ENCODE measurements around the gene RBM33. TPM values are rescaled to one million over a fixed set of nuclear protein-coding genes. Genes with fewer than 3 reads are reported as not detected.
"Not testable (repeated sequence)": the region's sequence is repeated elsewhere in the genome, so short reads cannot be mapped to it uniquely, and the experiment has no call there.

RBM33 gene
- total RNA-seq, 2 experiments from 2014 or later: 81.4 to 85.6 TPM

DNA sequence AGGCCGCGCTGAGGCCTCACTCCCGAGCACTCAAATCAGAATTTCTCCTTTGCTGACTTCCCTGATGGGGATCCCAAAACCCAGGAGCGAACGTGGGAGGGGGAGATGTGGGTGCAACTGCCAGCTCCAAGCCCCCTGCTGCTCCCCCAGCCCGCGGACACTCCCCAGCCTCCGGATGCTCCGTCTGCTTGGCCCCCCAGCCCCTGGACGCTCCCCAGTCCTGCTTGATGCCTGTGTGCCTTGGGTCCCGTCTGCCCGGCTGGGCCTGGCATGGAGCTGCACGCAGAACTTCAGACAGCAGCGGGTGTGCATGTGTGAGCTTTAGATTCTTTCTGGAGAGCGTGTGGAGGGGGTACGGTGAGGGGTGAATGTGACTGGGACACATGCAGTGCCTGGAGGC is 172.5 kb downstream of the RBM33 start:
- H3K27me3 Mint-ChIP-seq (ENCODE audit: low read depth): peaks cover 30% of the 10 kb centered on the region
- no peak for ATAC-seq
- ChIA-PET CTCF (interaction anchor here (0.7 kb wide), 1 partner anchor 657 kb away, joined by 3 read pairs; no protein-coding TSS in a partner anchor), POLR2A (interaction anchor here (0.6 kb wide), 1 partner anchor 859 kb away, joined by 3 read pairs; no protein-coding TSS in a partner anchor)
- no peaks in the 10 kb centered on the region for H3K36me3 Mint-ChIP-seq (ENCODE audit: low read depth)
- no peak overlapping the region for H3K27ac Mint-ChIP-seq
- no peak for DNase-seq
- no peak overlapping the region for H3K4me3 Mint-ChIP-seq
- peaks cover 9% of the 10 kb centered on the region for H3K4me1 Mint-ChIP-seq (ENCODE audit: low read depth)
- no peaks in the 10 kb centered on the region for H3K9me3 Mint-ChIP-seq (ENCODE audit: insufficient read depth)

DNA sequence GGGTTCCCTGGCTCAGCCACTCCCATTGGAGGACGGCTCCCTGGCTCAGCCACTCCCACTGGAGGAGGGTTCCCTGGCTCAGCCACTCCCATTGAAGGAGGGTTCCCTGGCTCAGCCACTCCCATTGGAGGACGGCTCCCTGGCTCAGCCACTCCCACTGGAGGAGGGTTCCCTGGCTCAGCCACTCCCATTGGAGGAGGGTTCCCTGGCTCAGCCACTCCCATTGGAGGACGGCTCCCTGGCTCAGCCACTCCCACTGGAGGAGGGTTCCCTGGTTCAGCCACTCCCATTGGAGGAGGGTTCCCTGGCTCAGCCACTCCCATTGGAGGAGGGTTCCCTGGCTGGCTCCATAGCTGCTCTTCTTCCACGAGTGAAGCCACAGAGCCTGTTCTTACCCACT is 173.1 kb downstream of the RBM33 start:
- not testable (repeated sequence) for H3K4me1 Mint-ChIP-seq (ENCODE audit: low read depth); H3K27ac Mint-ChIP-seq; H3K4me3 Mint-ChIP-seq; H3K36me3 Mint-ChIP-seq (ENCODE audit: low read depth); ATAC-seq; DNase-seq; H3K9me3 Mint-ChIP-seq (ENCODE audit: insufficient read depth)
- POLR2A ChIA-PET: interaction anchor here (0.6 kb wide), 1 partner anchor 858 kb away, joined by 3 read pairs; no protein-coding TSS in a partner anchor
- CTCF ChIA-PET: interaction anchor here (0.7 kb wide), 1 partner anchor 657 kb away, joined by 3 read pairs; no protein-coding TSS in a partner anchor
- peaks cover 25% of the 10 kb centered on the region for H3K27me3 Mint-ChIP-seq (ENCODE audit: low read depth)

DNA sequence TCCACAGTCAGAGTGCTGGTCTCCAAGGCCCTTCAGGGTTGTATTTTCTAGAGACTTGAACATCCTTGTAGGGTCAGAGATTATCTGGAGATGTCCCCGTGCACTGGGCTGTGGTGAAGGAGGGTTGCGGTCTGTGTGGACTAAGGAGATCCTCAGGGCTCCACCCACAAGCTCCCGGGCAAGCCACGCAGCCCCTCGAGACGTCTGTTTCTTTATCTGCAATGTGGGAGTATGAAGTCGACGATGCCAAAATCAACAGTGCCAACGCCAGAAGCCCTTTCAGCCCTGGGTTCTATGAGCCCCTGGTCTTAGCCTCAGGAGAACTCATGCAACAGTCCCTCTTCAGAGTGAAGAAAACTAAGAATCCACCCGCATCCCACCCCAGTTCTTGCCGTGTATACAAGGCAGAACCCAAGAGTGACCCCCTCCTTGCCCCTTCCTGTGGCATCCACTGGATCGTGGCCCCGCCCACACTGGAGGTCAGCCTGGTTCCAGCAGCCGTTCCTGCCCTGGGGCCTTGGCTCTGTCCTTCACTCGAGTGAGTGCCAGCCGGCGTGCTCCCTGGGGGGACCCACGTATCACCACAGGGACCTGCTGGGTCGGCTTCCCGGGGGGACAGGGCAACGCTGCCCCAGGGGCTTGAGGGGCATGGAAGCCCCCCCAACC is 173.8 kb downstream of the RBM33 start:
- H3K9me3 Mint-ChIP-seq (ENCODE audit: insufficient read depth): no peaks in the 10 kb centered on the region
- ChIA-PET POLR2A (no interaction called here), CTCF (no interaction called here)
- ATAC-seq (no peak), DNase-seq (no peak)
- H3K36me3 Mint-ChIP-seq (ENCODE audit: low read depth): no peaks in the 10 kb centered on the region
- H3K27ac Mint-ChIP-seq: no peak overlapping the region
- H3K27me3 Mint-ChIP-seq (ENCODE audit: low read depth): peaks cover 17% of the 10 kb centered on the region
- peaks cover 6% of the 10 kb centered on the region for H3K4me1 Mint-ChIP-seq (ENCODE audit: low read depth)
- no peak overlapping the region for H3K4me3 Mint-ChIP-seq

DNA sequence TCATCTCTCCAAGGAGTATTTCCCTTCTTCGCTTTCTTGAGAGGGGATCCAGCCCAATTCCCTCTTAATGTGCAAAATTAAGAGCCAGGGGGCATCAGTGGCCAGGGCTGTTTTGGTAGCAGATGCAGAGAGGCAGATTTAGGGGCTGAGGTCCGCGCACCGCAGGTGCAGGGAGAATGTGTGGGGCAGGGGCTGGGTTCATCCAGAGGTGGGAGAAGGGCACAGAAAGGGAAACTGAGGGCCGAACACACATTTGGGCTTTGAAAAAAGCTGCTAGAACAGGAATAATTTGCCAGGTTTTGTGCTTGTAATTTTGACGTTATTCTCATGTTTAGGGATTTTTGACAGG is 174.3 kb downstream of the RBM33 start:
- Mint-ChIP-seq H3K9me3 (ENCODE audit: insufficient read depth) (no peaks in the 10 kb centered on the region), H3K4me1 (ENCODE audit: low read depth) (peaks cover 6% of the 10 kb centered on the region), H3K36me3 (ENCODE audit: low read depth) (no peaks in the 10 kb centered on the region), H3K27me3 (ENCODE audit: low read depth) (peaks cover 14% of the 10 kb centered on the region), H3K27ac (no peak overlapping the region), H3K4me3 (no peak overlapping the region)
- ChIA-PET POLR2A (no interaction called here), CTCF (no interaction called here)
- no peak for DNase-seq
- ATAC-seq: no peak

DNA sequence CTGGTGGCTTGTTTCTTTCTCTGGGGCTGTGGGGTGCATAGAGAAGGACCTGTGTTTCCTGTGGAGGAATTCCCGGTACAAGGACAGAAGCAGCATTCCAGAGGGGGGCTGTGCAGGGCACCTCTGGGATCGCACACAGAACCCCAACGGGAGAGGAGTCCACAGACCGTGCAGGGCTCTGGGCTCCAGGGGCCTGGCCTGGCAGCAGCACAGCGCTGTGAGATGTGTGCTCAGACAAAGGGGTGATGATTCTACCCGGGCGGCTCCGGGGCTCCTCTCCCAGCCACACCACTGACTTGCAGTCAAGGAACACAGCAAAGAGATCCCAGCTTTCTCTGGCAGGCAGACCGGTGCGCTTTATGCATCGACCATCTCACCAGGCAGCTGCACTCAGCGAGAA is 174.7 kb downstream of the RBM33 start:
- POLR2A ChIA-PET: no interaction called here
- DNase-seq (no peak), ATAC-seq (no peak)
- CTCF ChIA-PET: no interaction called here
- Mint-ChIP-seq H3K36me3 (ENCODE audit: low read depth) (no peaks in the 10 kb centered on the region), H3K27ac (no peak overlapping the region), H3K9me3 (ENCODE audit: insufficient read depth) (no peaks in the 10 kb centered on the region), H3K4me1 (ENCODE audit: low read depth) (peaks cover 6% of the 10 kb centered on the region), H3K27me3 (ENCODE audit: low read depth) (peaks cover 10% of the 10 kb centered on the region), H3K4me3 (no peak overlapping the region)

DNA sequence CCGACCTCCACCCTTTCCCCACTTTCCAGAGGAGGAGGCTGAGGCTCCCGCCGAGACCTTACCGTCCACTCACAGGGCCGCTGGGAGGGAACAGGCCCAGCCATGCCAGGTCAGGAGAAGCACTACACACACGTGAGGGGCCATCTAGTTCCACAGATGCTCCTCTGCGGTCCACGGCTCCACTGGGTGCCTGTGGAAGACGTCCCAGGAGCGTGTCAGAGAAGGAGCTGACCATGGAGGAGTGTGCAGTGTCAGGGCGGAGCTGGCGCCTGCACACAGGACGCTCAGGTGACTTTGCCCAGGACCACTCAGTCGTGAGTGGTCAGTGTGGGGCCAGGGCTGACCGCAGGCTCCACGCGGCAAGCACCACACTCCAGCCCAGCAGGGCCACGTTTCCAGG is 175.8 kb downstream of the RBM33 start:
- Mint-ChIP-seq H3K36me3 (ENCODE audit: low read depth) (no peaks in the 10 kb centered on the region), H3K27me3 (ENCODE audit: low read depth) (peaks cover 8% of the 10 kb centered on the region), H3K4me3 (no peak overlapping the region), H3K27ac (no peak overlapping the region), H3K4me1 (ENCODE audit: low read depth) (peaks cover 6% of the 10 kb centered on the region), H3K9me3 (ENCODE audit: insufficient read depth) (no peaks in the 10 kb centered on the region)
- CTCF ChIA-PET: no interaction called here
- POLR2A ChIA-PET: no interaction called here
- ATAC-seq: no peak
- no peak for DNase-seq

DNA sequence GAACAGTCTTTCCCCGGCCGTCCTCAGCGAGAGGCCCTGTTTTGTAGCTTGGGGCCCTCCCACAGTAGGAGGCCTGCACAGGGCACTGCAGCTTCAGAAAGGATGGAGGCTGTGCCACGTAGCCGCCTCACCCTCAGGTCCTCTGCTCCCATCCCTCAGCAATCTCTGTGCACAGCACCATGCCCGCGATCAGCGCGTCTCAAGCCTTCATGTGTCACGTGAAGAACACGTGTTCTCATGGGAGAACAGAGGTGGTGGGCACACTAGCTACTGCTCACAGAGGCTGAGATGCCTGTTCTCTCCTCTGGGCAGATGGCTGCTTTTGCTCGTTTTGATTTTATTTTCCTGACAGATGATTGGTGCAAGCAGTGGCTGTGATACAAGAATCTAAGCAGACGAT is 176.3 kb downstream of the RBM33 start:
- no peaks in the 10 kb centered on the region for H3K36me3 Mint-ChIP-seq (ENCODE audit: low read depth)
- DNase-seq (no peak), ATAC-seq (no peak)
- H3K4me3 Mint-ChIP-seq: no peak overlapping the region
- H3K27me3 Mint-ChIP-seq (ENCODE audit: low read depth): peaks cover 3% of the 10 kb centered on the region
- no peak overlapping the region for H3K27ac Mint-ChIP-seq
- ChIA-PET POLR2A (no interaction called here), CTCF (no interaction called here)
- peaks cover under 1% of the 10 kb centered on the region for H3K4me1 Mint-ChIP-seq (ENCODE audit: low read depth)
- H3K9me3 Mint-ChIP-seq (ENCODE audit: insufficient read depth): no peaks in the 10 kb centered on the region

DNA sequence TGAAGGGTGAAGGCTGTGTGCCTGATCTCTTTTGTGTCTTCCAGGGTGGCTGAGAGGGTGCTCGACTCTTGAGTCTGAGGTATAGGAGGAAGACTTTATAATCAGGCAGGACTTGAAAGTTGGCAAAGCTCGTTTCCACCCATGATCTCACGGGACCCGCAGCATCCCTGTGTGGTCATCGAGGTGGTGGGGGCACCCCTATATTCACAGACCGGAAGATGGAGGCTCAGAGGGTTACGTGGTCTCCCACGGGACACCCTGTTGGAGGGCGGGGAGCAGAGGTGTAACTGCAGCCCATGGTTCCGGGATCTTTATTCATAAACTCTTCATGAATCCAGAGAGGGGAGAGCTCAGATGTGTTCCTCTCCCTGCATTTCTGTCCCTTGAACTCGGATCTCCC is 177.4 kb downstream of the RBM33 start:
- DNase-seq: no peak
- Mint-ChIP-seq H3K4me3 (no peak overlapping the region), H3K9me3 (ENCODE audit: insufficient read depth) (no peaks in the 10 kb centered on the region), H3K27me3 (ENCODE audit: low read depth) (peaks cover 5% of the 10 kb centered on the region), H3K36me3 (ENCODE audit: low read depth) (no peaks in the 10 kb centered on the region), H3K27ac (no peak overlapping the region), H3K4me1 (ENCODE audit: low read depth) (no peaks in the 10 kb centered on the region)
- POLR2A ChIA-PET: no interaction called here
- CTCF ChIA-PET: no interaction called here
- ATAC-seq: no peak

DNA sequence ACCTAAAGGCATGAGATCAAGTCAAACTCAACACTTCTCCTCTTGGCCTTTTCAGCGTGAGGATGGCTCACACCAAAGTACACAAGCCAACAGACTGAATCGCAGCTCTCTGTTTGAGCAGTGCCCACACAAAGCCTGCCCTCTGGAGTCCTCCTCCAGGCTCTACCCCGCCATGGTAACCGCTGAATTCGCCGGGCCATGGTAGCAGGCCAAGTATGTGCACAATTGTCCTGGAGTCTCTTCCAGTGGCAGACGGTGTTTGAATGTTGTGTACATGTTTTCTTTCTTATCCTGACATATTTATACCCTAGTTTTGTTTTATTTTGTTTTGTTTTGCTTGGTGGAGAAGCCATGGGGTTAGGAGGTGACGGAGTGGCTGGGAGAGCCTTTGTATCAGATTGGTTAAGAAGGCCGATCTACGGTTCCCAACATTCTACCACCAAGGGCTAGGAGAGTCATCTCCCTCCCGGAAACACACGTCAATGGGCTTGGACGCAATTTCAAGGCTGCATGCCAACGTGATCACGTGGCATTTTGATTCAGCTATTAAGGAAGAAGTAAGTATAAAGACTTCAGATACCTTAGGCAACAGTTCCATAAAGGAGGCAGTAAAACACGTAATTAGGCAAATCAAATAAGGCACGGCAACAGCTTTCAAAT is 179.9 kb downstream of the RBM33 start:
- ChIA-PET POLR2A (no interaction called here), CTCF (no interaction called here)
- Mint-ChIP-seq H3K4me3 (no peak overlapping the region), H3K27ac (no peak overlapping the region), H3K9me3 (ENCODE audit: insufficient read depth) (no peaks in the 10 kb centered on the region), H3K4me1 (ENCODE audit: low read depth) (no peaks in the 10 kb centered on the region), H3K36me3 (ENCODE audit: low read depth) (no peaks in the 10 kb centered on the region), H3K27me3 (ENCODE audit: low read depth) (peaks cover 5% of the 10 kb centered on the region)
- ATAC-seq (no peak), DNase-seq (no peak)

DNA sequence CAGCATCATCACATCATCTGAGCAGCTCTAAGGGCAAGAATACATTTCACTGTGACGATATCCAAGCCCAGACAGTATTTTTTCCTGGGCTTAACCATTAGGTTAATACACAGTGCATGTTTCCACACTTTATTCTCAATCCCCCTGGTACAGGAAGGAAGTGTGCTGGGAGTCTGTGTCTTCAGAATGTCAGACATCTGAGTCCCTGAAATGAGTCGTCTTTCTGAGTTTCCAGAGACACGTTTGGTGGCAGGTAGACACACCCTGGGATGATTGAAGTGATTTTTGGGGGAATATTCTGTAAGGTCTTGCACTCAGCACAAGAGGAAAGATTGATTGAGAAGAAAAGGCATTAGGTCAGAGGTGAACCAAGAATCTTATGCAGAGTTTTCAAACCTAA is 180.9 kb downstream of the RBM33 start:
- H3K27me3 Mint-ChIP-seq (ENCODE audit: low read depth): peaks cover 5% of the 10 kb centered on the region
- H3K4me3 Mint-ChIP-seq: no peak overlapping the region
- ChIA-PET CTCF (no interaction called here), POLR2A (no interaction called here)
- DNase-seq (no peak), ATAC-seq (no peak)
- H3K9me3 Mint-ChIP-seq (ENCODE audit: insufficient read depth): no peaks in the 10 kb centered on the region
- H3K36me3 Mint-ChIP-seq (ENCODE audit: low read depth): no peaks in the 10 kb centered on the region
- no peak overlapping the region for H3K27ac Mint-ChIP-seq
- no peaks in the 10 kb centered on the region for H3K4me1 Mint-ChIP-seq (ENCODE audit: low read depth)

DNA sequence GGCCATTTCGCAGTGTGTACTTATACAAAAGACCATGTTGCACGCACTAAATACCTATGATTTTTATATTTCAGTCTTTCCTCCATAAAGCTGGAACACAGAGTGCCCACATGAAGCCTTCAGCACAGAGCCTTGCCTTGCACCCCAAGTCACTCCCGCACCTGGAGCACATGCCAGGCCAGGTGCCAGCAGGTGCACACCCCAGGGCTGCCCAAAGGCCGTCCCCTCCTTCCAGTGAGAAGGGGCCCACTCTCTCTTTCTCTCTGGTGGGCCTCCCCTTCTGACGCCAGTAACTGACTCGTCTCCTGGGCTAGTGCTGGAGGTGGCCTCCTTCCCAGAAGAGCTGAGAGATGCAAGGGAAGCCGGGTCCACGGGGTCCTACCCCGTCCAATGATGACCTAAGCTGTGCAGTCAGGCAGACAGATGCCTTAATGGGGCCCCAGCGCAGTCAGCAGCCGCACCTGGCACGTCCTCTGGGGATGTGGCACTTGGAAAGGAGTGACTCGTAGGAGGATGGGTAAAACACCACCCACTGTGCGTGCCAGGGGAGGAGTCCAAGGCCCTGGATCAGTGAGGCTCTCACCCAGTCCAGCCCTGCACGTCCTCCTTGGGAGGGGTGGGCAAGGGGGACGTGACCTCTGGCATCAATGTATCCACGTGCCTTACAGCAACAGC is 185.5 kb downstream of the RBM33 start:
- H3K36me3 Mint-ChIP-seq (ENCODE audit: low read depth): no peaks in the 10 kb centered on the region
- H3K4me1 Mint-ChIP-seq (ENCODE audit: low read depth): no peaks in the 10 kb centered on the region
- H3K27me3 Mint-ChIP-seq (ENCODE audit: low read depth): peaks cover 6% of the 10 kb centered on the region
- H3K27ac Mint-ChIP-seq: no peak overlapping the region
- DNase-seq (no peak), ATAC-seq (no peak)
- ChIA-PET CTCF (no interaction called here), POLR2A (no interaction called here)
- H3K9me3 Mint-ChIP-seq (ENCODE audit: insufficient read depth): no peaks in the 10 kb centered on the region
- no peak overlapping the region for H3K4me3 Mint-ChIP-seq

All from activated CD8-positive, alpha-beta T cell treated with anti-CD3 and anti-CD28 coated beads, Interleukin-2, amount 10 ng/mL, durations not matched to agents 7 days and 5 days (primary cell).